ENCODE measurements around the gene NIPSNAP2. TPM values are rescaled to one million over a fixed set of nuclear protein-coding genes. Genes with fewer than 3 reads are reported as not detected.

Gene NIPSNAP2
- total and polyA plus RNA-seq, 2 of the 13 experiments (the other 11 are each of a cell fraction or from before 2014, with no cell fraction given), result 40.3 to 61.5 TPM

GRCh38 chr7:55957190-55957589 lies 7.2 kb upstream of the NIPSNAP2 start (continued):
- TF ChIP-seq, protein P1, sequence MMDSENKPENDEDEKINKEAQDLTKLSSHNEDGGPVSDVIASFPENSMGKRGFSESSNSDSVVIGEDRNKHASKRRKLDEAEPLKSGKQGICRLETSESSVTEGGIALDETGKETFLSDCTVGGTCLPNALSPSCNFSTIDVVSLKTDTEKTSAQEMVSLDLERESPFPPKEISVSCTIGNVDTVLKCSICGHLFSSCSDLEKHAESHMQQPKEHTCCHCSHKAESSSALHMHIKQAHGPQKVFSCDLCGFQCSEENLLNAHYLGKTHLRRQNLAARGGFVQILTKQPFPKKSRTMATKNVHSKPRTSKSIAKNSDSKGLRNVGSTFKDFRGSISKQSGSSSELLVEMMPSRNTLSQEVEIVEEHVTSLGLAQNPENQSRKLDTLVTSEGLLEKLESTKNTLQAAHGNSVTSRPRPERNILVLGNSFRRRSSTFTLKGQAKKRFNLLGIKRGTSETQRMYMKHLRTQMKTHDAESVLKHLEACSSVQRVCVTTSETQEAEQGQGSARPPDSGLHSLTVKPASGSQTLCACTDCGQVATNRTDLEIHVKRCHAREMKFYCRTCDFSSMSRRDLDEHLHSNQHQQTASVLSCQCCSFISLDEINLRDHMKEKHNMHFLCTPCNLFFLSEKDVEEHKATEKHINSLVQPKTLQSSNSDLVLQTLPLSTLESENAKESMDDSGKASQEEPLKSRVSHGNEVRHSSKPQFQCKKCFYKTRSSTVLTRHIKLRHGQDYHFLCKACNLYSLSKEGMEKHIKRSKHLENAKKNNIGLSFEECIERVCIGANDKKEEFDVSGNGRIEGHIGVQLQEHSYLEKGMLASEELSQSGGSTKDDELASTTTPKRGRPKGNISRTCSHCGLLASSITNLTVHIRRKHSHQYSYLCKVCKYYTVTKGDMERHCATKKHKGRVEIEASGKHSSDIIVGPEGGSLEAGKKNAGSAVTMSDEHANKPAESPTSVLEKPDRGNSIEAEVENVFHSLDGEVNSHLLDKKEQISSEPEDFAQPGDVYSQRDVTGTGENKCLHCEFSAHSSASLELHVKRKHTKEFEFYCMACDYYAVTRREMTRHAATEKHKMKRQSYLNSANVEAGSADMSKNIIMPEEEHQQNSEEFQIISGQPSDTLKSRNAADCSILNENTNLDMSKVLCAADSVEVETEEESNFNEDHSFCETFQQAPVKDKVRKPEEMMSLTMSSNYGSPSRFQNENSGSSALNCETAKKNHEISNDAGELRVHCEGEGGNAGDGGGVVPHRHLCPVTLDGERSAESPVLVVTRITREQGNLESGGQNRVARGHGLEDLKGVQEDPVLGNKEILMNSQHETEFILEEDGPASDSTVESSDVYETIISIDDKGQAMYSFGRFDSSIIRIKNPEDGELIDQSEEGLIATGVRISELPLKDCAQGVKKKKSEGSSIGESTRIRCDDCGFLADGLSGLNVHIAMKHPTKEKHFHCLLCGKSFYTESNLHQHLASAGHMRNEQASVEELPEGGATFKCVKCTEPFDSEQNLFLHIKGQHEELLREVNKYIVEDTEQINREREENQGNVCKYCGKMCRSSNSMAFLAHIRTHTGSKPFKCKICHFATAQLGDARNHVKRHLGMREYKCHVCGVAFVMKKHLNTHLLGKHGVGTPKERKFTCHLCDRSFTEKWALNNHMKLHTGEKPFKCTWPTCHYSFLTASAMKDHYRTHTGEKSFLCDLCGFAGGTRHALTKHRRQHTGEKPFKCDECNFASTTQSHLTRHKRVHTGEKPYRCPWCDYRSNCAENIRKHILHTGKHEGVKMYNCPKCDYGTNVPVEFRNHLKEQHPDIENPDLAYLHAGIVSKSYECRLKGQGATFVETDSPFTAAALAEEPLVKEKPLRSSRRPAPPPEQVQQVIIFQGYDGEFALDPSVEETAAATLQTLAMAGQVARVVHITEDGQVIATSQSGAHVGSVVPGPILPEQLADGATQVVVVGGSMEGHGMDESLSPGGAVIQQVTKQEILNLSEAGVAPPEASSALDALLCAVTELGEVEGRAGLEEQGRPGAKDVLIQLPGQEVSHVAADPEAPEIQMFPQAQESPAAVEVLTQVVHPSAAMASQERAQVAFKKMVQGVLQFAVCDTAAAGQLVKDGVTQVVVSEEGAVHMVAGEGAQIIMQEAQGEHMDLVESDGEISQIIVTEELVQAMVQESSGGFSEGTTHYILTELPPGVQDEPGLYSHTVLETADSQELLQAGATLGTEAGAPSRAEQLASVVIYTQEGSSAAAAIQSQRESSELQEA (CRISPR knock-in tag; IDR thresholded peaks at IDR 0.05; ENCODE audit: not compliant biosample characterization), result no peak
- peak; percentile 54 for TF ChIP-seq RXRB (CRISPR knock-in tag; IDR thresholded peaks at IDR 0.05; ENCODE audit: borderline replicate concordance)
- TF ChIP-seq JARID2 (CRISPR knock-in tag; IDR thresholded peaks at IDR 0.05; ENCODE audit: insufficient replicate concordance), result no peak
- TF ChIP-seq HMGA1 (CRISPR knock-in tag; conservative IDR thresholded peaks at IDR 0.05), result no peak
- no peak for TF ChIP-seq GATAD2A (CRISPR knock-in tag; IDR thresholded peaks at IDR 0.05)
- TF ChIP-seq RARA (CRISPR knock-in tag; IDR thresholded peaks at IDR 0.05), result peak; percentile 92
- TF ChIP-seq ZNF337 (CRISPR knock-in tag; IDR thresholded peaks at IDR 0.05; ENCODE audit: borderline replicate concordance, low read depth), result no peak
- 0 out of 2 replicates have a peak, but pooled peaks have one; percentile 30 for TF ChIP-seq ZFY (CRISPR knock-in tag; IDR thresholded peaks at IDR 0.05)
- TF ChIP-seq, protein P2, sequence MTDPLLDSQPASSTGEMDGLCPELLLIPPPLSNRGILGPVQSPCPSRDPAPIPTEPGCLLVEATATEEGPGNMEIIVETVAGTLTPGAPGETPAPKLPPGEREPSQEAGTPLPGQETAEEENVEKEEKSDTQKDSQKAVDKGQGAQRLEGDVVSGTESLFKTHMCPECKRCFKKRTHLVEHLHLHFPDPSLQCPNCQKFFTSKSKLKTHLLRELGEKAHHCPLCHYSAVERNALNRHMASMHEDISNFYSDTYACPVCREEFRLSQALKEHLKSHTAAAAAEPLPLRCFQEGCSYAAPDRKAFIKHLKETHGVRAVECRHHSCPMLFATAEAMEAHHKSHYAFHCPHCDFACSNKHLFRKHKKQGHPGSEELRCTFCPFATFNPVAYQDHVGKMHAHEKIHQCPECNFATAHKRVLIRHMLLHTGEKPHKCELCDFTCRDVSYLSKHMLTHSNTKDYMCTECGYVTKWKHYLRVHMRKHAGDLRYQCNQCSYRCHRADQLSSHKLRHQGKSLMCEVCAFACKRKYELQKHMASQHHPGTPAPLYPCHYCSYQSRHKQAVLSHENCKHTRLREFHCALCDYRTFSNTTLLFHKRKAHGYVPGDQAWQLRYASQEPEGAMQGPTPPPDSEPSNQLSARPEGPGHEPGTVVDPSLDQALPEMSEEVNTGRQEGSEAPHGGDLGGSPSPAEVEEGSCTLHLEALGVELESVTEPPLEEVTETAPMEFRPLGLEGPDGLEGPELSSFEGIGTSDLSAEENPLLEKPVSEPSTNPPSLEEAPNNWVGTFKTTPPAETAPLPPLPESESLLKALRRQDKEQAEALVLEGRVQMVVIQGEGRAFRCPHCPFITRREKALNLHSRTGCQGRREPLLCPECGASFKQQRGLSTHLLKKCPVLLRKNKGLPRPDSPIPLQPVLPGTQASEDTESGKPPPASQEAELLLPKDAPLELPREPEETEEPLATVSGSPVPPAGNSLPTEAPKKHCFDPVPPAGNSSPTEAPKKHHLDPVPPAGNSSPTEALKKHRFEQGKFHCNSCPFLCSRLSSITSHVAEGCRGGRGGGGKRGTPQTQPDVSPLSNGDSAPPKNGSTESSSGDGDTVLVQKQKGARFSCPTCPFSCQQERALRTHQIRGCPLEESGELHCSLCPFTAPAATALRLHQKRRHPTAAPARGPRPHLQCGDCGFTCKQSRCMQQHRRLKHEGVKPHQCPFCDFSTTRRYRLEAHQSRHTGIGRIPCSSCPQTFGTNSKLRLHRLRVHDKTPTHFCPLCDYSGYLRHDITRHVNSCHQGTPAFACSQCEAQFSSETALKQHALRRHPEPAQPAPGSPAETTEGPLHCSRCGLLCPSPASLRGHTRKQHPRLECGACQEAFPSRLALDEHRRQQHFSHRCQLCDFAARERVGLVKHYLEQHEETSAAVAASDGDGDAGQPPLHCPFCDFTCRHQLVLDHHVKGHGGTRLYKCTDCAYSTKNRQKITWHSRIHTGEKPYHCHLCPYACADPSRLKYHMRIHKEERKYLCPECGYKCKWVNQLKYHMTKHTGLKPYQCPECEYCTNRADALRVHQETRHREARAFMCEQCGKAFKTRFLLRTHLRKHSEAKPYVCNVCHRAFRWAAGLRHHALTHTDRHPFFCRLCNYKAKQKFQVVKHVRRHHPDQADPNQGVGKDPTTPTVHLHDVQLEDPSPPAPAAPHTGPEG (CRISPR knock-in tag; IDR thresholded peaks at IDR 0.05), result no peak
- TF ChIP-seq, protein P3, sequence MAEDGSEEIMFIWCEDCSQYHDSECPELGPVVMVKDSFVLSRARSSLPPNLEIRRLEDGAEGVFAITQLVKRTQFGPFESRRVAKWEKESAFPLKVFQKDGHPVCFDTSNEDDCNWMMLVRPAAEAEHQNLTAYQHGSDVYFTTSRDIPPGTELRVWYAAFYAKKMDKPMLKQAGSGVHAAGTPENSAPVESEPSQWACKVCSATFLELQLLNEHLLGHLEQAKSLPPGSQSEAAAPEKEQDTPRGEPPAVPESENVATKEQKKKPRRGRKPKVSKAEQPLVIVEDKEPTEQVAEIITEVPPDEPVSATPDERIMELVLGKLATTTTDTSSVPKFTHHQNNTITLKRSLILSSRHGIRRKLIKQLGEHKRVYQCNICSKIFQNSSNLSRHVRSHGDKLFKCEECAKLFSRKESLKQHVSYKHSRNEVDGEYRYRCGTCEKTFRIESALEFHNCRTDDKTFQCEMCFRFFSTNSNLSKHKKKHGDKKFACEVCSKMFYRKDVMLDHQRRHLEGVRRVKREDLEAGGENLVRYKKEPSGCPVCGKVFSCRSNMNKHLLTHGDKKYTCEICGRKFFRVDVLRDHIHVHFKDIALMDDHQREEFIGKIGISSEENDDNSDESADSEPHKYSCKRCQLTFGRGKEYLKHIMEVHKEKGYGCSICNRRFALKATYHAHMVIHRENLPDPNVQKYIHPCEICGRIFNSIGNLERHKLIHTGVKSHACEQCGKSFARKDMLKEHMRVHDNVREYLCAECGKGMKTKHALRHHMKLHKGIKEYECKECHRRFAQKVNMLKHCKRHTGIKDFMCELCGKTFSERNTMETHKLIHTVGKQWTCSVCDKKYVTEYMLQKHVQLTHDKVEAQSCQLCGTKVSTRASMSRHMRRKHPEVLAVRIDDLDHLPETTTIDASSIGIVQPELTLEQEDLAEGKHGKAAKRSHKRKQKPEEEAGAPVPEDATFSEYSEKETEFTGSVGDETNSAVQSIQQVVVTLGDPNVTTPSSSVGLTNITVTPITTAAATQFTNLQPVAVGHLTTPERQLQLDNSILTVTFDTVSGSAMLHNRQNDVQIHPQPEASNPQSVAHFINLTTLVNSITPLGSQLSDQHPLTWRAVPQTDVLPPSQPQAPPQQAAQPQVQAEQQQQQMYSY (CRISPR knock-in tag; IDR thresholded peaks at IDR 0.05), result no peak
- TF ChIP-seq POGZ (CRISPR knock-in tag; IDR thresholded peaks at IDR 0.05), result no peak
